OCI-LY7 (cell line): Measurements from ENCODE around the gene RPS6KA5. TPM values are rescaled to one million over a fixed set of nuclear protein-coding genes. Genes with fewer than 3 reads are reported as not detected.

Source experiments
- BruUV-seq: library from RNA; stranded (reverse); fragments of 400-500 nt; replicated peaks from 2 replicates; lab custom pipeline; 2021; lab: Mats Ljungman, UMichigan
- CTCF ChIA-PET: fragments of 300-600 bp; sonication (Branson Sonifier 250); formaldehyde crosslinking; loops from one replicate; lab custom pipeline; 2022; ENCODE audit warnings: antibody characterized with exemption; ENCODE audit not compliant: unreplicated experiment; lab: Charles Lee
- POLR2A ChIA-PET: fragments of 300-600 bp; sonication (Branson Sonifier 250); formaldehyde crosslinking; loops from one replicate; lab custom pipeline; 2022; ENCODE audit warnings: antibody characterized with exemption; lab: Charles Lee
- DNase-seq: peaks from one replicate; pipeline ENCODE4 v3.0.0-alpha.2; 2015; ENCODE audit warnings: low spot score
- H2AFZ ChIP-seq: fragments of 200-600 bp; sonication (generic), shearing (Covaris generic); 2 replicates; pipeline ENCODE4 v1.6.1; 2014; ENCODE audit warnings: mild to moderate bottlenecking, antibody characterized with exemption, low read length, moderate library complexity
- H3K27ac ChIP-seq: fragments of 200-600 bp; sonication (generic); 2 replicates; pipeline ENCODE4 v1.5.1; 2014; ENCODE audit warnings: mixed run types, low read depth, mild to moderate bottlenecking, moderate library complexity, low read length, inconsistent platforms; ENCODE audit not compliant: poor library complexity, severe bottlenecking
- H3K36me3 ChIP-seq: fragments of 200-600 bp; sonication (generic); 2 replicates; pipeline ENCODE4 v1.6.1; 2014; ENCODE audit warnings: mild to moderate bottlenecking, antibody characterized with exemption, low read length, moderate library complexity, mixed read lengths; ENCODE audit not compliant: insufficient read depth
- H3K4me1 ChIP-seq: fragments of 200-600 bp; sonication (generic); 2 replicates; pipeline ENCODE4 v1.5.1; 2014; ENCODE audit warnings: mild to moderate bottlenecking, low read length; ENCODE audit not compliant: insufficient read depth, poor library complexity, severe bottlenecking
- H3K4me2 ChIP-seq: fragments of 200-600 bp; sonication (generic); 2 replicates; pipeline ENCODE4 v1.6.1; 2014; ENCODE audit warnings: mild to moderate bottlenecking, low read length
- H3K4me3 ChIP-seq: fragments of 200-600 bp; sonication (generic); 2 replicates; pipeline ENCODE4 v1.5.1; 2014; ENCODE audit warnings: mild to moderate bottlenecking, low read depth, low read length; ENCODE audit not compliant: poor library complexity, severe bottlenecking
- H3K79me2 ChIP-seq: fragments of 200-600 bp; sonication (generic); 2 replicates; pipeline ENCODE4 v1.6.1; 2016; ENCODE audit warnings: low read depth, mild to moderate bottlenecking, low read length, moderate library complexity, mixed read lengths; ENCODE audit not compliant: insufficient read depth
- H3K9me2 ChIP-seq: fragments of 200-600 bp; sonication (generic); 2 replicates; pipeline ENCODE4 v1.6.1; 2016; ENCODE audit warnings: mild to moderate bottlenecking, low read length, mixed read lengths; ENCODE audit not compliant: insufficient read depth
- H3K9me3 ChIP-seq: fragments of 200-600 bp; sonication (generic); 2 replicates; pipeline ENCODE4 v1.6.1; 2014; ENCODE audit warnings: mild to moderate bottlenecking, mixed run types, low read length, mixed read lengths
- H4K20me1 ChIP-seq: fragments of 200-600 bp; sonication (generic); 2 replicates; pipeline ENCODE4 v1.6.1; 2014; ENCODE audit warnings: mild to moderate bottlenecking, antibody characterized with exemption, low read length, moderate library complexity, mixed read lengths; ENCODE audit not compliant: insufficient read depth
- CTCF ChIP-seq: fragments of 200-600 bp; sonication (generic); conservative IDR thresholded peaks from 2 replicates; pipeline ENCODE4 v1.5.1; 2014; ENCODE audit warnings: mild to moderate bottlenecking, antibody characterized with exemption, low read length, moderate library complexity, mixed read lengths
- EZH2phosphoT487 ChIP-seq: fragments of 200-600 bp; sonication (generic); IDR thresholded peaks from 2 replicates; pipeline ENCODE4 v1.6.1; 2018; ENCODE audit warnings: low read depth, borderline replicate concordance, mild to moderate bottlenecking, mixed run types, antibody characterized with exemption, low read length, moderate library complexity, mixed read lengths
- intact Hi-C: fragments of 100-400 bp; cut with micrococcal nuclease; formaldehyde crosslinking; loops from one replicate; pipeline ENCODE4 v1.10.0; 2022; ENCODE audit not compliant: unreplicated experiment
- total RNA-seq, 2 experiments: library from RNA; depleted of rRNA in 1 of 2; stranded (reverse); fragments of >200 nt in 1 of 2; shearing (Covaris generic) in 1 of 2; gene quantifications; 2 replicates each; pipeline ENCODE4 v1.2.3, GENCODE V29; 2014 to 2022

RPS6KA5 gene
- total RNA-seq, 2 experiments from 2014 or later = 9.6 to 12.7 TPM

GRCh38 chr14:91082282-91082681, 21.8 kb upstream of the RPS6KA5 start:
- POLR2A ChIA-PET = interaction anchor here (0.5 kb wide), 1 partner anchor 55 kb away, joined by 3 read pairs; no protein-coding TSS in a partner anchor
- DNase-seq = no peak
- no peak overlapping the region for H3K4me3 ChIP-seq
- H3K9me2 ChIP-seq = no peaks in the 10 kb centered on the region
- H4K20me1 ChIP-seq = no peaks in the 10 kb centered on the region
- H3K36me3 ChIP-seq = no peaks in the 10 kb centered on the region
- H3K9me3 ChIP-seq = no peaks in the 10 kb centered on the region
- no peak overlapping the region for H2AFZ ChIP-seq
- no peaks in the 10 kb centered on the region for H3K4me1 ChIP-seq
- CTCF ChIA-PET = no interaction called here
- TF ChIP-seq CTCF (no peak), EZH2phosphoT487 (no peak)
- H3K27ac ChIP-seq = no peak overlapping the region
- H3K4me2 ChIP-seq = no peak overlapping the region
- intact Hi-C loops = no loop called here
- BruUV-seq = no TSS peak
- H3K79me2 ChIP-seq = no peaks in the 10 kb centered on the region

- Histone ChIP-seq H3K4me2 (no peak overlapping the region), H3K4me3 (no peak overlapping the region), H3K36me3 (no peaks in the 10 kb centered on the region), H3K9me2 (no peaks in the 10 kb centered on the region), H4K20me1 (no peaks in the 10 kb centered on the region), H3K9me3 (no peaks in the 10 kb centered on the region), H3K79me2 (no peaks in the 10 kb centered on the region), H3K4me1 (no peaks in the 10 kb centered on the region), H2AFZ (no peak overlapping the region), H3K27ac (no peak overlapping the region)
- ChIA-PET CTCF (no interaction called here), POLR2A (interaction anchor here (0.5 to 1.0 kb wide), 3 partner anchors 14 to 82 kb away, joined by 3 to 4 read pairs (median 3); no protein-coding TSS in a partner anchor)
- DNase-seq = no peak
- no peak for TF ChIP-seq CTCF
- no TSS peak for BruUV-seq
- intact Hi-C loops = no loop called here
Observed at GRCh38 chr14:91080071-91080470, 19.6 kb upstream of the RPS6KA5 start.

GRCh38 chr14:91078095-91078737, 17.8 kb upstream of the RPS6KA5 start:
- H2AFZ ChIP-seq = no peak overlapping the region
- H3K36me3 ChIP-seq = no peaks in the 10 kb centered on the region
- intact Hi-C loops = no loop called here
- H4K20me1 ChIP-seq = no peaks in the 10 kb centered on the region
- H3K79me2 ChIP-seq = no peaks in the 10 kb centered on the region
- no peak overlapping the region for H3K4me2 ChIP-seq
- H3K4me3 ChIP-seq = no peak overlapping the region
- TF ChIP-seq CTCF (no peak), EZH2phosphoT487 (no peak)
- ChIA-PET POLR2A (interaction anchor here (0.7 to 0.9 kb wide), 2 partner anchors 19 to 40 kb away, joined by 3 to 4 read pairs; no protein-coding TSS in a partner anchor), CTCF (no interaction called here)
- no peaks in the 10 kb centered on the region for H3K9me3 ChIP-seq
- no peaks in the 10 kb centered on the region for H3K9me2 ChIP-seq
- H3K27ac ChIP-seq = no peak overlapping the region
- BruUV-seq = no TSS peak
- no peaks in the 10 kb centered on the region for H3K4me1 ChIP-seq
- no peak for DNase-seq
